ENCODE measurements around the gene PDGFD. TPM values are rescaled to one million over a fixed set of nuclear protein-coding genes. Genes with fewer than 3 reads are reported as not detected.

The PDGFD gene
- total and polyA plus RNA-seq, 2 experiments from 2014 or later = 1.9 to 4.5 TPM

DNA sequence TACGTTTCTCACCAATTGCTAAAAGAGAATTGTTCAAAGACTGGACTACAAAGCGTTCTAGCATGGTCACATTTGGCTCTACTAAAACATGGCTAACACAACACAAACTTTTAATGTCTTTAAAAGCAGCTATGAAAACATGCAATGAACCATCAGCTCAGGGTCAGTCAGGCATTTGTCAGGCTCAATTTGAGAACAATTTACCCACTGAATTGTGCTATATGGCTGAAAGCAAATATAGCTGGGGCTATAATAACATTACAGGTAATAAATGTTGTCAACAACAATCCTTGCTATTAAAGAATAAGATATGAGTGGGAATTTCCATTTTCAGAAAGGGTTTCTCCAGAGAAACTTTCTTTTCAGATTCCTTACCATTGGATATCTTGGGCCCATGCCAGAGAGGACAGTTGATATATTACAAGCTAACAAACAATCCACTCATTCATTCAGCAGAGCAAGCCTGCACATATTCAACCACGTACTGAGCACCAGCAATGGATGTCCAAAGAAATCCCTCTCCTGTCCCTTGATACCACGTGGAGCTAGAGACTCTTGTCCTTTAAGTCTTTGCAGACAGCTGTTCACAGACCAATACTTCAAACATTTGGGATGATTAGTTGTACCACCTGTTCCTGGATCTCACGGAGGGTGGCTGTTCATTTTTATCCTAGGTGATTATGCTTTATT, 210.0 kb downstream of the PDGFD start (continued):
- TF ChIP-seq, protein P1, sequence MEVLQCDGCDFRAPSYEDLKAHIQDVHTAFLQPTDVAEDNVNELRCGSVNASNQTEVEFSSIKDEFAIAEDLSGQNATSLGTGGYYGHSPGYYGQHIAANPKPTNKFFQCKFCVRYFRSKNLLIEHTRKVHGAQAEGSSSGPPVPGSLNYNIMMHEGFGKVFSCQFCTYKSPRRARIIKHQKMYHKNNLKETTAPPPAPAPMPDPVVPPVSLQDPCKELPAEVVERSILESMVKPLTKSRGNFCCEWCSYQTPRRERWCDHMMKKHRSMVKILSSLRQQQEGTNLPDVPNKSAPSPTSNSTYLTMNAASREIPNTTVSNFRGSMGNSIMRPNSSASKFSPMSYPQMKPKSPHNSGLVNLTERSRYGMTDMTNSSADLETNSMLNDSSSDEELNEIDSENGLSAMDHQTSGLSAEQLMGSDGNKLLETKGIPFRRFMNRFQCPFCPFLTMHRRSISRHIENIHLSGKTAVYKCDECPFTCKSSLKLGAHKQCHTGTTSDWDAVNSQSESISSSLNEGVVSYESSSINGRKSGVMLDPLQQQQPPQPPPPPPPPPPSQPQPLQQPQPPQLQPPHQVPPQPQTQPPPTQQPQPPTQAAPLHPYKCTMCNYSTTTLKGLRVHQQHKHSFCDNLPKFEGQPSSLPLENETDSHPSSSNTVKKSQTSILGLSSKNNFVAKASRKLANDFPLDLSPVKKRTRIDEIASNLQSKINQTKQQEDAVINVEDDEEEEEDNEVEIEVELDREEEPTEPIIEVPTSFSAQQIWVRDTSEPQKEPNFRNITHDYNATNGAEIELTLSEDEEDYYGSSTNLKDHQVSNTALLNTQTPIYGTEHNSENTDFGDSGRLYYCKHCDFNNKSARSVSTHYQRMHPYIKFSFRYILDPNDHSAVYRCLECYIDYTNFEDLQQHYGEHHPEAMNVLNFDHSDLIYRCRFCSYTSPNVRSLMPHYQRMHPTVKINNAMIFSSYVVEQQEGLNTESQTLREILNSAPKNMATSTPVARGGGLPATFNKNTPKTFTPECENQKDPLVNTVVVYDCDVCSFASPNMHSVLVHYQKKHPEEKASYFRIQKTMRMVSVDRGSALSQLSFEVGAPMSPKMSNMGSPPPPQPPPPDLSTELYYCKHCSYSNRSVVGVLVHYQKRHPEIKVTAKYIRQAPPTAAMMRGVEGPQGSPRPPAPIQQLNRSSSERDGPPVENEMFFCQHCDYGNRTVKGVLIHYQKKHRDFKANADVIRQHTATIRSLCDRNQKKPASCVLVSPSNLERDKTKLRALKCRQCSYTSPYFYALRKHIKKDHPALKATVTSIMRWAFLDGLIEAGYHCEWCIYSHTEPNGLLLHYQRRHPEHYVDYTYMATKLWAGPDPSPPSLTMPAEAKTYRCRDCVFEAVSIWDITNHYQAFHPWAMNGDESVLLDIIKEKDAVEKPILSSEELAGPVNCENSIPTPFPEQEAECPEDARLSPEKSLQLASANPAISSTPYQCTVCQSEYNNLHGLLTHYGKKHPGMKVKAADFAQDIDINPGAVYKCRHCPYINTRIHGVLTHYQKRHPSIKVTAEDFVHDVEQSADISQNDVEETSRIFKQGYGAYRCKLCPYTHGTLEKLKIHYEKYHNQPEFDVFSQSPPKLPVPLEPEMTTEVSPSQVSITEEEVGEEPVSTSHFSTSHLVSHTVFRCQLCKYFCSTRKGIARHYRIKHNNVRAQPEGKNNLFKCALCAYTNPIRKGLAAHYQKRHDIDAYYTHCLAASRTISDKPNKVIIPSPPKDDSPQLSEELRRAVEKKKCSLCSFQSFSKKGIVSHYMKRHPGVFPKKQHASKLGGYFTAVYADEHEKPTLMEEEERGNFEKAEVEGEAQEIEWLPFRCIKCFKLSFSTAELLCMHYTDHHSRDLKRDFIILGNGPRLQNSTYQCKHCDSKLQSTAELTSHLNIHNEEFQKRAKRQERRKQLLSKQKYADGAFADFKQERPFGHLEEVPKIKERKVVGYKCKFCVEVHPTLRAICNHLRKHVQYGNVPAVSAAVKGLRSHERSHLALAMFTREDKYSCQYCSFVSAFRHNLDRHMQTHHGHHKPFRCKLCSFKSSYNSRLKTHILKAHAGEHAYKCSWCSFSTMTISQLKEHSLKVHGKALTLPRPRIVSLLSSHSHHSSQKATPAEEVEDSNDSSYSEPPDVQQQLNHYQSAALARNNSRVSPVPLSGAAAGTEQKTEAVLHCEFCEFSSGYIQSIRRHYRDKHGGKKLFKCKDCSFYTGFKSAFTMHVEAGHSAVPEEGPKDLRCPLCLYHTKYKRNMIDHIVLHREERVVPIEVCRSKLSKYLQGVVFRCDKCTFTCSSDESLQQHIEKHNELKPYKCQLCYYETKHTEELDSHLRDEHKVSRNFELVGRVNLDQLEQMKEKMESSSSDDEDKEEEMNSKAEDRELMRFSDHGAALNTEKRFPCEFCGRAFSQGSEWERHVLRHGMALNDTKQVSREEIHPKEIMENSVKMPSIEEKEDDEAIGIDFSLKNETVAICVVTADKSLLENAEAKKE (CRISPR knock-in tag; IDR thresholded peaks at IDR 0.05) = no peak
- TF ChIP-seq CREB1 (CRISPR knock-in tag; IDR thresholded peaks at IDR 0.05; ENCODE audit: low read depth) = no peak

DNA sequence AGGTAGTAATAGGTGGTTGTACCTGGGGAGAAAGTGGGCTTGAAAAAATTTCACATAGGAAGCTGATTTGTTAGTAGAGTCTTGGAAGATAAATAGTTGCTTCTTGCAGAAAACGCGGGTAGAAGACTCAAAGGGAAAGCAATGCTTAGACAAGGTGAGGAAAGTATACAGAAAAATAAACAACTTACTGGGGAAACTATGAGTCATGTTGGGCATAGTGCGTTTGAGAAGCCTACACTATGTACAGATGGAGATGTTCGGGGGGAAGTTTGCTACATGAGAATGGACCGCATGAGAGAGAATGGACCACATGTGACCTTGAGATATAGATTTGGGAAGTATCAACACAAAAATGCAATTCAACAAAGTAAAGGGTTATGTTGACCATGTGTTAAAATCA, 214.2 kb downstream of the PDGFD start:
- H3K4me3 Mint-ChIP-seq = no peak overlapping the region
- Histone ChIP-seq H3K79me2 (replicated peaks; ENCODE audit: insufficient read depth) (no peaks in the 10 kb centered on the region), H3K4me1 (ENCODE audit: insufficient read depth) (peaks cover 6% of the 10 kb centered on the region; the same call in 1 of the 2 replicates), H3K27ac (ENCODE audit: low read depth) (no peak overlapping the region), H4K20me1 (replicated peaks; ENCODE audit: insufficient read depth) (no peaks in the 10 kb centered on the region), H3F3A (replicated peaks; ENCODE audit: low read depth) (no peaks in the 10 kb centered on the region), H3K36me3 (ENCODE audit: insufficient read depth) (no peaks in the 10 kb centered on the region), H3K4me2 (no peak overlapping the region), H2AFZ (no peak overlapping the region), H3K9me2 (ENCODE audit: insufficient read depth) (no peaks in the 10 kb centered on the region), H3K4me3 (no peak overlapping the region), H3K27me3 (ENCODE audit: insufficient read depth) (no peaks in the 10 kb centered on the region)
- H3K4me1 Mint-ChIP-seq = no peaks in the 10 kb centered on the region
- no peaks in the 10 kb centered on the region for H3K36me3 Mint-ChIP-seq (ENCODE audit: low read depth)
- no peak overlapping the region for H3K27ac Mint-ChIP-seq
- H3K27me3 Mint-ChIP-seq (ENCODE audit: insufficient read depth, low read depth, poor library complexity) = no peaks in the 10 kb centered on the region
- no peaks in the 10 kb centered on the region for H3K9me3 Mint-ChIP-seq
- no peak for ATAC-seq
- DNase-seq (ENCODE audit: low spot score) = no peak
- TF ChIP-seq POLR2AphosphoS5 (IDR thresholded peaks at IDR 0.05; ENCODE audit: low read depth) = no peak
- no peak for TF ChIP-seq EZH2phosphoT487 (IDR thresholded peaks at IDR 0.05; ENCODE audit: unreplicated experiment)
- TF ChIP-seq ZNF331 (CRISPR knock-in tag; IDR thresholded peaks at IDR 0.05; ENCODE audit: low read depth) = no peak
- TF ChIP-seq EZH2 (IDR thresholded peaks at IDR 0.05; ENCODE audit: low read depth, unreplicated experiment) = no peak
- TF ChIP-seq, protein P2, sequence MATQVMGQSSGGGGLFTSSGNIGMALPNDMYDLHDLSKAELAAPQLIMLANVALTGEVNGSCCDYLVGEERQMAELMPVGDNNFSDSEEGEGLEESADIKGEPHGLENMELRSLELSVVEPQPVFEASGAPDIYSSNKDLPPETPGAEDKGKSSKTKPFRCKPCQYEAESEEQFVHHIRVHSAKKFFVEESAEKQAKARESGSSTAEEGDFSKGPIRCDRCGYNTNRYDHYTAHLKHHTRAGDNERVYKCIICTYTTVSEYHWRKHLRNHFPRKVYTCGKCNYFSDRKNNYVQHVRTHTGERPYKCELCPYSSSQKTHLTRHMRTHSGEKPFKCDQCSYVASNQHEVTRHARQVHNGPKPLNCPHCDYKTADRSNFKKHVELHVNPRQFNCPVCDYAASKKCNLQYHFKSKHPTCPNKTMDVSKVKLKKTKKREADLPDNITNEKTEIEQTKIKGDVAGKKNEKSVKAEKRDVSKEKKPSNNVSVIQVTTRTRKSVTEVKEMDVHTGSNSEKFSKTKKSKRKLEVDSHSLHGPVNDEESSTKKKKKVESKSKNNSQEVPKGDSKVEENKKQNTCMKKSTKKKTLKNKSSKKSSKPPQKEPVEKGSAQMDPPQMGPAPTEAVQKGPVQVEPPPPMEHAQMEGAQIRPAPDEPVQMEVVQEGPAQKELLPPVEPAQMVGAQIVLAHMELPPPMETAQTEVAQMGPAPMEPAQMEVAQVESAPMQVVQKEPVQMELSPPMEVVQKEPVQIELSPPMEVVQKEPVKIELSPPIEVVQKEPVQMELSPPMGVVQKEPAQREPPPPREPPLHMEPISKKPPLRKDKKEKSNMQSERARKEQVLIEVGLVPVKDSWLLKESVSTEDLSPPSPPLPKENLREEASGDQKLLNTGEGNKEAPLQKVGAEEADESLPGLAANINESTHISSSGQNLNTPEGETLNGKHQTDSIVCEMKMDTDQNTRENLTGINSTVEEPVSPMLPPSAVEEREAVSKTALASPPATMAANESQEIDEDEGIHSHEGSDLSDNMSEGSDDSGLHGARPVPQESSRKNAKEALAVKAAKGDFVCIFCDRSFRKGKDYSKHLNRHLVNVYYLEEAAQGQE (IDR thresholded peaks at IDR 0.05; ENCODE audit: unreplicated experiment) = no peak
- TF ChIP-seq JUNB (IDR thresholded peaks at IDR 0.05; ENCODE audit: unreplicated experiment) = no peak
- TF ChIP-seq, protein P3, sequence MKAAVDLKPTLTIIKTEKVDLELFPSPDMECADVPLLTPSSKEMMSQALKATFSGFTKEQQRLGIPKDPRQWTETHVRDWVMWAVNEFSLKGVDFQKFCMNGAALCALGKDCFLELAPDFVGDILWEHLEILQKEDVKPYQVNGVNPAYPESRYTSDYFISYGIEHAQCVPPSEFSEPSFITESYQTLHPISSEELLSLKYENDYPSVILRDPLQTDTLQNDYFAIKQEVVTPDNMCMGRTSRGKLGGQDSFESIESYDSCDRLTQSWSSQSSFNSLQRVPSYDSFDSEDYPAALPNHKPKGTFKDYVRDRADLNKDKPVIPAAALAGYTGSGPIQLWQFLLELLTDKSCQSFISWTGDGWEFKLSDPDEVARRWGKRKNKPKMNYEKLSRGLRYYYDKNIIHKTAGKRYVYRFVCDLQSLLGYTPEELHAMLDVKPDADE (IDR thresholded peaks at IDR 0.05) = no peak
